ENCODE data around the gene CDC42EP4. TPM values are rescaled to one million over a fixed set of nuclear protein-coding genes. Genes with fewer than 3 reads are reported as not detected.
A peak's percentile ranks its signal among the peaks of the same experiment; 100 is the strongest.

CDC42EP4 gene
- total and polyA plus RNA-seq, 10 of the 15 experiments (the other 5 are each of a cell fraction or from before 2014, with no cell fraction given): 0.05 to 7.1 (median 2.7) TPM

DNA sequence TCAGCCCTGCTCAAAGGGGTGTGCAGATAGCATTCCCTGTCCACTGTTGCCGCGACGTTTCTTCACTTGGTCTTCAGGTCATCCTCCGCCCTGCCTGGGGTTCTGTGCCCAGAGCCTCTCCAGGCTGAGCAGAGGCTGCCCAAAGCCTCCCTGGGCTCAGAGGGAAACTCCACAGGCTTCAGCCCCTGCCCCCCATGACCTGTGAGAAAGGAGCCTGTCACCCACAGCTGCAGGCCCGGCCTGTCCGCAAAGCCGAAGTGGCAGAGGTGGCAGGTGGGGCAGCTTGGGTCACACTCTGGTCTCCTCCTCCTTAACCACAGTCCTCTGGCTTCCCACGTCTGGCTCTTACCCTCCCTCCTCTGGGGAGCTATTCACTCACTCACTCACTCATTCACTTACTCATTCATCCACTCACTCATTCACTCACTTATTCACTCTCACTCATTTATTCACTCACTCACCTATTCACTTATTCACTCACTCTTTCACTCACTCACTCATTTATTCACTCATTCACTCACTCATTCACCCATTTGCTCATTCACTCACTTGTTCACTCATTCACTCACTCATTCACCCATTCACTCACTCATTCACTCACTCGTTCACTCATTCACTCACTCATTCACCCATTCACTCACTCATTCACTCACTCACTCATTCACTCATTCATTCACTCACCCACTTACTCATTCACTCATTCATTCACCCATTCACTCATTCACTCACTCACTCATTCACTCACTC is 43.0 kb downstream of the CDC42EP4 start (continued):
- TF ChIP-seq, protein P1, sequence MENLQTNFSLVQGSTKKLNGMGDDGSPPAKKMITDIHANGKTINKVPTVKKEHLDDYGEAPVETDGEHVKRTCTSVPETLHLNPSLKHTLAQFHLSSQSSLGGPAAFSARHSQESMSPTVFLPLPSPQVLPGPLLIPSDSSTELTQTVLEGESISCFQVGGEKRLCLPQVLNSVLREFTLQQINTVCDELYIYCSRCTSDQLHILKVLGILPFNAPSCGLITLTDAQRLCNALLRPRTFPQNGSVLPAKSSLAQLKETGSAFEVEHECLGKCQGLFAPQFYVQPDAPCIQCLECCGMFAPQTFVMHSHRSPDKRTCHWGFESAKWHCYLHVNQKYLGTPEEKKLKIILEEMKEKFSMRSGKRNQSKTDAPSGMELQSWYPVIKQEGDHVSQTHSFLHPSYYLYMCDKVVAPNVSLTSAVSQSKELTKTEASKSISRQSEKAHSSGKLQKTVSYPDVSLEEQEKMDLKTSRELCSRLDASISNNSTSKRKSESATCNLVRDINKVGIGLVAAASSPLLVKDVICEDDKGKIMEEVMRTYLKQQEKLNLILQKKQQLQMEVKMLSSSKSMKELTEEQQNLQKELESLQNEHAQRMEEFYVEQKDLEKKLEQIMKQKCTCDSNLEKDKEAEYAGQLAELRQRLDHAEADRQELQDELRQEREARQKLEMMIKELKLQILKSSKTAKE (IDR thresholded peaks at IDR 0.05; ENCODE audit: low read depth, poor library complexity, severe bottlenecking): no peak

DNA sequence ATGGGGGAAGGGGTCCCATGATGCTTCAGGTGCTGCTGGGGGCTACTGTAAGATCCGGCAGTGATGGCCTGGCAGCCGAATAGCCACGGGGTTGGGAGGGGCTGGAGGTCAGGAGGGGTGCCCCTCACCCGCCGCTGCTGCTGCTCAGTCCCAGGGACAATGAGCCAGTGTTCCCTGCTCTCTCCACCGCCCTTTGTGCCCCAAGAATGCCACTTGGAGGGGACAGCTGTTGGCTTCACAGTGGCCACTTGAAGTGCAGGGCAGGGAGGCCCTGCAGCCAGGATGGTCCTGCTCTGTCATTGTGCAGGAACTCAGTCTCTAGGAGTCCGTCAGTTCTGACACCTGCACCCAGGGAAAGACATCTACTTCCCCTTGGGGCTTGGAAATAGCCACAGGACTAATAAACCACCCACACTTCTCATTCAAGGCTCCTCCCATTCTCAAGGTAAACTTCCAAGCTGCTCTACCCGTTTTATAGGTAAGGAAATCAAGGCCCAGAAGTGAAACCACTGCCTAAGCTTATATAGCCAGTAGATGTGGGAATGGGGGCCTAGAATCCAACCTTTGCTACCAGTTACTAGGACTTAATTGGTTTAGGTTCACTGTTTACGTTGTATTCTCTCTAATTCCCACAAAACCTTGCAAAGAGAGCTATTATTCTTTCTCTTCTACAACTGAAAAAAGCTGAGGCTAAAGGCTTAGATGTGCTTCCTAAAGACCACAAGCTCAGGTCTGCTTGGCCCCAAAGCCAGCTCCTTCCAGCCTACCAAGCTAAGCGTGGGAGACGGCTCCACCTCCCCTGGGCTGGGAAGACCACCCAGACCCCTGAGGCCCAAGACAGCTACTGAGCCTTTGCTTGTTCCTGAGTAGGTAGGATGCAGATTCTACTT is 43.9 kb downstream of the CDC42EP4 start:
- intact Hi-C loops (cut with micrococcal nuclease; ENCODE audit: unreplicated experiment): no loop called here
- no peak overlapping the region for H3K4me2 ChIP-seq (ENCODE audit: control insufficient read depth, insufficient read depth)
- ATAC-seq: no peak

More for the DNA sequence above, 43.9 kb downstream of the CDC42EP4 start:
- RAD21 ChIA-PET (ENCODE audit: unreplicated experiment): interaction anchor here (0.6 to 1.9 kb wide), 8 partner anchors 12 to 540 kb away, joined by 3 to 12 read pairs (median 4); a partner anchor contains a TSS
- Histone ChIP-seq H3K4me1 (ENCODE audit: control insufficient read depth, insufficient read depth, low read length) (peaks cover 14% of the 10 kb centered on the region), H3K4me3 (no peak overlapping the region), H3K79me2 (ENCODE audit: control insufficient read depth, insufficient read depth, low read length) (no peaks in the 10 kb centered on the region), H3K36me3 (ENCODE audit: control insufficient read depth in 2 of 2, insufficient read depth in 2 of 2, low read length in 1 of 2) (no peaks in the 10 kb centered on the region), H2AFZ (ENCODE audit: control insufficient read depth, low read depth, low read length) (no peak overlapping the region), H3K9me3 (replicated peaks; ENCODE audit: control insufficient read depth, insufficient read depth, low read length) (no peaks in the 10 kb centered on the region), H3K9ac (ENCODE audit: control insufficient read depth, insufficient read depth, low read length) (no peak overlapping the region), H3K27me3 (replicated peaks in 1 of 2; ENCODE audit: control insufficient read depth in 2 of 2, insufficient read depth in 2 of 2, low read length in 1 of 2) (no peaks in the 10 kb centered on the region), H3K27ac (ENCODE audit: control insufficient read depth, insufficient read depth) (no peak overlapping the region), H4K20me1 (ENCODE audit: control insufficient read depth, insufficient read depth) (no peaks in the 10 kb centered on the region)
- WGBS (ENCODE audit: insufficient coverage, insufficient replicate concordance, low lambda C conversion rate, missing lambda C conversion rate): 59% methylated on average over 11 of the region's 11 CpGs
- TF ChIP-seq ZZZ3 (IDR thresholded peaks at IDR 0.05; ENCODE audit: control insufficient read depth, insufficient read length, low read depth): no peak
- TF ChIP-seq STAT3 (IDR thresholded peaks at IDR 0.05; ENCODE audit: low read depth, low read length): no peak
- TF ChIP-seq IKZF1 (conservative IDR thresholded peaks at IDR 0.05): 0 out of 2 replicates have a peak, but pooled peaks have one; percentile 3
- TF ChIP-seq MXI1 (IDR thresholded peaks at IDR 0.05; ENCODE audit: low read depth, low read length): no peak
- no TSS peak for BruUV-seq (replicated peaks)
- SMC1A ChIA-PET (ENCODE audit: uncharacterized antibody, unreplicated experiment): interaction anchor here (0.8 to 1.6 kb wide), 8 partner anchors 10 to 102 kb away, joined by 3 to 11 read pairs (median 4); no protein-coding TSS in a partner anchor
- no peak for DNase-seq (ENCODE audit: low read depth, low spot score)
- POLR2A ChIA-PET: interaction anchor here (1.0 to 1.1 kb wide), 2 partner anchors 39 to 42 kb away, joined by 3 to 4 read pairs; no protein-coding TSS in a partner anchor
- no peak for FAIRE-seq
- CTCF ChIA-PET: interaction anchor here (0.8 to 1.4 kb wide), 10 partner anchors 9 to 103 kb away, joined by 3 to 8 read pairs (median 3); no protein-coding TSS in a partner anchor
- in situ Hi-C loops (cut with MboI): no loop called here

All from GM12878 (cell line).